Measurements from ENCODE around the gene TDRKH.

The TDRKH gene

DNA sequence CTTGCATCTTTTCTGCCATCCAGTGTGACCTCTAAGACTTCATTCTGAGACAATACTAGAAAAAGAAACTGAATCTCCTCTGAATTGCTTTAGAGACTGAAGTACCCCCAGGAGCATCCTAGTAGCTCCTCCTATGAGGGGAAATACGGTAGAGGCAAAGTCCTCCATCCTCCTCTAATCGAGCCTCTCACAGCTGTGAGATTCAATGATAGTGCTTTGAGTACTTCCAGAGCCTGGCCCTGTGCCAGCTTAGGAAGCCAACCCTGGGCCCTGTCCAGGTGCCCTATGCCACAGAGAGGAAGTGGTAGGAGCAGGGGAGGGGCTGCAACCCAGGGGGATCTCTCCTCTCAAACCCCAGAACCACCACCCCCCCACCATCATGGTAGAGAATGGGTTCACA is 30.6 kb upstream of the TDRKH start:
- no peak for FAIRE-seq

- FAIRE-seq = no peak
Observed at GRCh38 chr1:151819976-151820623, 29.8 kb upstream of the TDRKH start.

GRCh38 chr1:151819227-151819835 is 29.0 kb upstream of the TDRKH start:
- FAIRE-seq = no peak

- no peak for FAIRE-seq
Observed at GRCh38 chr1:151817353-151817730, 27.0 kb upstream of the TDRKH start.

DNA sequence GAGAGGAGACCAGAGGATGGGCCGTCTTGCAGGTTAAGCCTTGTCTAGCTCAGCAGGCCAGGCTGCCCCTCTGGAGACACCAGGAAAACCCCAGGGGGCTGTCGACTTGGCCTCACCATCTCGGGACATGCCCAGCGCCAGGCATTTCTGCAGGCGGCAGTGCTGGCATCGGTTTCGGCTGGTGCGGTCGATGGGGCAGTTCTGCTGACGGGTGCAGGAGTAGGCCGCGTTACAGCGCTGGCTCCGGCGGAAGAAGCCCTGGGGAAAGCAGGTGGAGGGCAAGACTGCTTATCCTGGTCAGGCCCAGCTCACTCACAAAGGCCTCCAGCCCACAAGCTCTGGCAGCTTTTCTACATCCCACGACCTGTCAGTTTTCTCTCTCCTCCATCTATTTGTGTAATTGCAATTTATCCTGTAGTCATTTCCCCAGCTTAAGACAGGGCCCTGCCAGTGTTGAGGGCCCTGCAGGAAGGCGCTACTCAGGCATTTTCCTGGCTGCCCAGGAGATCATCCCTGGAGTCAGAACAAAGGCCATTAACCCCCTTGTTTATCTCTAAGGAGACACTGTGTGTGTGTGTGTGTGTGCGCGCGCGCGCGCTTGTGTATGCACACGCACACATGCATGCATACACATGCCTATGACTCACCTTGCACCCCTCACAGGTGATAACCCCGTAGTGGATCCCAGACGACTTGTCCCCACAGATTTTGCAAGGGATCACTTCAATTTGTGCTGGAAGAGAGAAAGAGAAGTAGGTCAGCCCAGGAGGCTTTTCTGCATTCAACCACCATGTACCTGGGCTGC is 26.4 kb upstream of the TDRKH start:
- no peak for FAIRE-seq

DNA sequence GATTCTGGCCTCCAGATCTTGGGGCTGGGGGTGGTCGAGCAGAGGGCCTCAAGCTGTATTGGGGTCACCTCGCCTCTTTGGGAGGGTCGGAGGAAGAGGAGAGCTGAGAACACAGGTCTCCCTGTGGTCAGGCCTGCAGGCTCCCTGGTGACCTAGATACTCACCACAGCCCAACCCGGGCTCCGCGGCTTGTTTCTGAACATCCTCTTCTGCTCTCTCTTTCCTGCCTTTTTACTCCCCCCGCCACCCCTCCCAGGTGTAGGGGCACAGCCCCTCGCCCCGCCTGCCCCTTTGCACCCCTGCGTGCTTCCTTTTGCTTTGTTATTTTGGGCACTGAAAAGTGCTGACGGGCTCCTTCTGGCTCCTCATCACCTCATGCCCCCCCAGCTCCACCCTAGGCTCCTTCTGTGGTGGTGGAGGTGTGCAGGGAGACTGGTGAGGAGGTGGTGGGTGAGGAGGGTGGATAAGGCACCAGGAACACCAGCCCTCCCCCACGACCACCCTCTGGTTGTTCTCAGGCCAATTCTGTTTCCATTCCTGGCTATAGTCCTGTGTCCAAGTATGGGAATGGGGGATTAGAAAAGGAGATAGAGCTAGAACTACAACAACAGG is 25.5 kb upstream of the TDRKH start:
- FAIRE-seq = no peak

GRCh38 chr1:151814971-151815545 is 24.8 kb upstream of the TDRKH start:
- no peak for FAIRE-seq

DNA sequence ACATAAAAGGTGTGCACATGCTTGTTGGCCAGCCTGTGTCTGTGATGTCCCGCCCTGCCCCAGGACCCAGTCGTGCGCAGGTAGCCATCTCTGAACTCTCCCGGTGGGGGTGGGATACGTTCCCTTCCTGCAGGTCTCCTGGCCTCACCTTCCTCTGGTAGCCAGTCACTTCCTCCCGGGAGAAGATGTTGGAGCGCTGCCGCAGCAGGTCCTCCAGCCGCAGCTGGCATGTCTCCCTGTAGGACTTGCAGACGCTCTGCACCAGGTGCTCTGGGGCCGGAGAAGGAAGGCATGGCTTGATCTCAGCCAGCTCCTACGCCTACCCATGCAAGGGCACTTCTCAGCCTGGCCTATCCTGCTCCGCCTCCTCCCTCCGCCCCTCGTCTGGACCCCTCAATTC is 24.1 kb upstream of the TDRKH start:
- FAIRE-seq = no peak

DNA sequence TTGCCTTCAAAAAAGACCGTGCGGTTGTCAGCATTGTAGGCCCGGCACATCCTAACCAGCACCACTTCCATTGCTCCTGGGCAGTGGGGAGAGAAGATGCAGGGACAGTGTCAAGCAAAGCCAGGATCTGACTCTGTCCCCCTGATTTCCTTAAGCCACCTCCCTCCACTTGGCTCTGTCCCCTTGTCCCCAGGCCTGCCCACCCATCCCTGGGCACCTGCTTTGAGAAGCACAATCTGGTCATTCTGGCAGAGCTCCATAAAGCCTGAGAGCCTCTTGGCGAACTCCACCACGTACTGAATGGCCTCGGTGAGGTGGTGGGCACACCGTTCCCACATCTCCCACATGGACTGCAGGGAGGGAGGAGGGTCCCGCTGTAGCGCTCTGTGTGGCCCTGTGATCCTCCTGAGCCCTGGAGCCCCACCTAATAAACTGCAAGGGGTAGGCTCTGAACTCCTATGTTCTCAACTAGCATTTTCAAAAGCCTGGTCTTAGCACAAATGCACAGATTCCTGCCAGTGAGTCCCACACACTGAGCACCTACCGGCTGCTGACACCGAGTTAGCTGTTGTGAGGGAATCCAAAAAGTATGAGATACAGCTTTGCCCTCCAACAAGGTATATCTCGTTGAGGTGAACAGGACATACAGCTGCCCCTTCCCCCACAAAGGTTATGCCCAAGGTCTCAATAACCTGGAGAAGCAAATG is 23.1 kb upstream of the TDRKH start:
- no peak for FAIRE-seq

DNA sequence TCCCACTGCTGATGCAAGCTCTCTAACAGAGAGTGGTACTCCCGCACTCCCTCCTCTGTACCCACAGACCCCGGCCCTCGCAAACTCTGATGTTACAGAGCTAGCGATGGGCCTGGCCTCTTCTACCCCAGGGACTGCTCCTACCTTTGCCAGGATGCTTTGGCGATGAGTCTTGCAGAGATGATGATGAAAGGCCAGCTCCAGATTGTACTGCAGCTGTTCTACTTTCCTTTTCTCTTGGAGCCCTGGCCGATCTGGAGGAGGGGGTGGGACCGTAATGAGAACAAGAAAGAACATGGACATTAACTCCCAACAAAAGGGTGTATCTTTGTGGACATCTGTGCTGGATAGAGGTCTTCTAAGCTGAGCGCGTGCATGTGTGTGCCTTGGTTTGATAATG is 20.9 kb upstream of the TDRKH start:
- FAIRE-seq = no peak

GRCh38 chr1:151809985-151810556 is 19.8 kb upstream of the TDRKH start:
- no peak for FAIRE-seq

GRCh38 chr1:151809290-151809984 is 19.1 kb upstream of the TDRKH start:
- no peak for FAIRE-seq

- no peak for FAIRE-seq
Observed at GRCh38 chr1:151807766-151808165, 17.5 kb upstream of the TDRKH start.

GRCh38 chr1:151807131-151807530 is 16.8 kb upstream of the TDRKH start:
- FAIRE-seq = no peak

DNA sequence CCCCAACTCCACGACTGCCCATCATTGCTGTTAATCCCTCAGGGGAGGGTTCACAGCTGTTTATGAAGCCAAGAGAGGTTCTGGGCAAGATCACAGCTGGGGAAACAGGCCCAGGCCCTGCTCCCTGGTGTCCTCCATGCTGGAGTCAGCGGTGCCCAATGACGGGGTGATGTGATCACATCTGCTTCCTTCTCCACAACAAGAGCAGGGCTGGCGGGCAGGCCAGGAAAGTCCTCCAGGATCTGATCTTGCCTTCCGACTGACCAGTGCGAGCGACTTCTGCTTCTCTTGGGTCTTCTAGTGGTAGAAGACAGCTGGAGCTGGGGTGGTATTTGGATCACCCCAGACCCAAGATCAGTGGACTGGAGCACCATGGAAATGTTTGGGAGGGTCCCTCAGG is 15.9 kb upstream of the TDRKH start:
- no peak for FAIRE-seq

DNA sequence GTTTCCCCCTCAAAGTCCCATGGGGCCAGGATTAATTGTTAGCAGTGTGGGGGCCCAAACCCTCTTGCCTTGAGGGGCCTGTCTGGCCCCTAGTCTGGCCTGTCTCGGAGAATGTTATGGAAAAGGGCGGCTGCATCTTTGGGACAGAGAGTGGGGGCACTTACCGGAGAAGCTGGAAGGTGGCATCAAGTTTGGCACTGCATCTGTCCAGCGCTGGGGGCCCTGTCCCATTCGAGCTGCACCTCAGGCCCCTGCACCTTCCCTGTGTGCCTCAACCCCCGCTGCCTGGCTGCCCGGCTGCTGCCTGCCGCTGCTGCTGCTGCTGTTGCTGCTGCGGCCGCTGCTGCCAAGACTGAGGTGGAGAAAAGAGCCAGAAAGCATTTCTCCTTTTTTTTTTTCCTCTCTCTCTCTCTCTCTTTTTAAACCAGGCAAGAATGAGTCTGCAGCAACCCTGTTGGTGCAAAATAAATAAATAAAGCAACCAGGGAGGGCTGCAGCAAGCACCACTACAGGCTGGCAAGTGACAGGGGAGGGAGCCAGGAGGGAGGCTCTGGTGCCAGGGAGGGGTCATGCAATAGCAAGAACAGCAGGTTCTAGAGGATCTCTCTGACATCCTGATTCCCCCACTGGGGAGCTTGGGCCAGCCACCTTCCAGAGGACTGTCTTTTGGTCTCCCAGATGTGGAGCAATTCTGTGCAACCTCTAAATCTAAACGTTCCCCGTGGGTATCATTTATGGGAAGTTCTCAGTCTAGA is 14.9 kb upstream of the TDRKH start, which contains the start of gene LINGO4:
TSS of gene LINGO4 (minus strand) at position 354 of the 755 bp plus-strand sequence. CDS start 2,715 bp downstream, outside the sequence.
- no peak for FAIRE-seq

DNA sequence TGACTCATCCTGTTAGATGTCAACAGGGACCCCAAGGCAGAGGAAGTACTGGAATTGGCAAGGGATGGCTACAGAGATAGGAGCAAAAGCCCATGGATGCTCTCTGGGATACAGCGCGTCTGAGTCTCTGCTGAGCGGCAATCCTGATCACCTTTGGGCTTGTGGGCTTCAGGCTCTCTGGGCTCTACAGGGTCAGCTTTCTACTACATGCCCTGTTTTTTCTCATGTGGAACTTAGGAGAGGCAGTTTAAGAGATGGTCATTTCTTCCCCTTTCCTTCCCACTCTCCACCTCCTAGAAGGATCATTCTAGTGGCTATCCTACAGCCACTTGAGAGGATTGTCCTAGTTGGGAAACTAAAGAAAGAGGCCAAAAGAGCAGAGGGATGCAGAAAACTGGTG is 13.6 kb upstream of the TDRKH start:
- FAIRE-seq = no peak

GRCh38 chr1:151803164-151803563 is 12.9 kb upstream of the TDRKH start:
- no peak for FAIRE-seq

DNA sequence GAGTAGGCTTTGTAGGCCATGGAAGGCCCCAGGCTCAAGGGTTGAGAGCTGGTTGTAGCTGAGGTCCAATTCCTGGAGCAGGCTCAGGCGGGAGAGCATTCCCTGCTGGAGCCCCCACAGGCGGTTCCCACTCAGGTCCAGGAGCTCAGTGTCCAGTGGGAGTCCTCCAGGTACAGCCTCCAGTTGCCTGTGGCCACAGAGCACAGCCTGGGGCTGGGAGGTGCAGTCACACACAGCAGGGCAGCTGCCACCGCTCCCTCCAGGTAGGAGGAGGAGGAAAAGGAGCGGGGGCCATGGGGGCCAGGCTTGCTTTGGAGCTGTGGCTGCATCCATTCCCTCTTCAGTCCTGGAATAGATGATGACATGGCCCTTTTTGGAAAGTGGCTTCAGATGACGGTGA is 12.1 kb upstream of the TDRKH start:
- no peak for FAIRE-seq

- no peak for FAIRE-seq
Observed at GRCh38 chr1:151801846-151802245, 11.5 kb upstream of the TDRKH start.

GRCh38 chr1:151801310-151801820 is 11.1 kb upstream of the TDRKH start:
- FAIRE-seq = no peak
